ENCODE measurements around the gene PCDHGA1.
A peak's percentile ranks its signal among the peaks of the same experiment; 100 is the strongest.

Gene PCDHGA1

DNA sequence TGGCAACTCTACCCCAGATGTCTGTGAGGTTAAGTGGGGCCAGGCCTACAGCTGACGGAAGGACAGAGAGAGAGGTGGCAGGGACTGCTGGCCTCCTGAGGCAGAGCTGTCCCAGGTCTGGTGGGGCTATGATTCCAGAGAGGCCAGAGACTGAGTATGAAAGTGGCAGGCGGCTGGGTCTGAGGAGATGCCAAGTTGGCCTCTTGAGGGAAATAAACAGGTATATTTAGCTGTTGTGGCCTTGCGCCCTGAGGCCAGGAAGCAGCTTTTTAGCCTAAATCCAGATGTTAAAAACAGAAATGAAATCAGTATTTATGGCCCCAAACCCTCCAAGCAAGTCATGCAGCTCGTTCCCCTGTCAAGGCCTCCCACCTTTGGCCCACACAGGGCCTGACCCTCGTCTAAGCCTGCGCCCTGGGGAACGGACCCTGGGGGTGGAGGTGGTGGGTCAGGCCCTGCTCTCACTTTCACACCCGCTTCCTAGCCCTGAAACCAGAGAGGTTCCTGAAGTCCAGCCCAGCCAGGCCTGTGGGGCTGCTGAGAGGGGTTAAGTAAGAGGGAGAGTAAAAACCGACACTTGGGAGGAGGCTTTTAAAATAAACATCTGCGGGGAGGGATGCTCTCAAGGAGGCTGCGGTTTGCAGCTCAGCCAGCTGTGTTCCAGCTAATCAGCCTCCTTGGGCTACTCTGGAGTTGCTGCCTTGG lies 177.2 kb downstream of the PCDHGA1 start:
- ChIA-PET POLR2A (interaction anchor here (0.6 kb wide), 1 partner anchor 35 kb away, joined by 3 read pairs; no protein-coding TSS in a partner anchor), CTCF (interaction anchor here (0.9 to 13.7 kb wide), 9 partner anchors 9 to 137 kb away, joined by 3 to 178 read pairs (median 4); partner anchors contain the start of genes PCDHGB3 and PCDHGB7)
- Histone ChIP-seq H3K27me3 (replicated peaks in 2 of 5; ENCODE audit: control insufficient read depth in 4 of 5, insufficient read depth in 5 of 5, low read length in 4 of 5) (no peaks in the 10 kb centered on the region), H3K27ac (ENCODE audit: insufficient read depth in 1 of 2, low read depth in 1 of 2, low read length in 2 of 2, poor library complexity in 1 of 2, severe bottlenecking in 2 of 2) (no peak overlapping the region), H3K4me3 (ENCODE audit: control insufficient read depth in 1 of 7, extremely low read depth in 1 of 7, insufficient read depth in 4 of 7, low read depth in 2 of 7, low read length in 6 of 7) (no peak overlapping the region), H3K9me3 (ENCODE audit: control extremely low read depth in 1 of 5, control insufficient read depth in 4 of 5, insufficient read depth in 2 of 5, low read depth in 1 of 5, low read length in 4 of 5) (no peaks in the 10 kb centered on the region), H3K4me1 (ENCODE audit: control extremely low read depth in 1 of 4, control insufficient read depth in 4 of 4, insufficient read depth in 4 of 4, low read length in 3 of 4) (peaks cover 0 to 12% (median 7%) of the 10 kb centered on the region in 4 experiments), H3K36me3 (ENCODE audit: control insufficient read depth in 4 of 4, insufficient read depth in 4 of 4, low read length in 3 of 4) (no peaks in the 10 kb centered on the region)
- DNase-seq, result no peak
- WGBS (ENCODE audit: insufficient coverage), result 80% methylated on average over 10 of the region's 11 CpGs

DNA sequence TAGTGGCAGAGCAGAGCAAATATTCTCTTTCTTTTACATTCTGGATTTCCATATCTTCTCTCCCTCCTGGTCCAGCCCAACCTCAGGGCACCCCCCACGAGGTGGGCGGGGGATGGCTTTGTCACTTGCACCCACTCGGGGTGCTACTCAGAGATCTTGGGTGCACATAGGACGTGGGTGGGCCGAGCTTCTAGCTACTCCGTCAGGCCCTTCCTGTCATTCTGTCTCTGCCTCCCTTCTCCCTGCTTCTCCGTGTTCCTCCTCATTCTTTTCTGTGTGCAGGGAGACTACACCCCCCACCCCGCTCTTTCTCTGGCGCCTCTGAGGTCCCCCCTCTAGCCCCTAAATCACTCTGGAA lies 178.1 kb downstream of the PCDHGA1 start:
- no peak for DNase-seq
- 80% methylated on average over 7 of the region's 9 CpGs for WGBS (ENCODE audit: insufficient coverage)
- Histone ChIP-seq H3K27me3 (replicated peaks in 2 of 5; ENCODE audit: control insufficient read depth in 4 of 5, insufficient read depth in 5 of 5, low read length in 4 of 5) (no peaks in the 10 kb centered on the region), H3K4me1 (ENCODE audit: control extremely low read depth in 1 of 4, control insufficient read depth in 4 of 4, insufficient read depth in 4 of 4, low read length in 3 of 4) (peaks cover 0 to 21% (median 13%) of the 10 kb centered on the region in 4 experiments), H3K27ac (ENCODE audit: insufficient read depth in 1 of 2, low read depth in 1 of 2, low read length in 2 of 2, poor library complexity in 1 of 2, severe bottlenecking in 2 of 2) (no peak overlapping the region), H3K9me3 (ENCODE audit: control extremely low read depth in 1 of 5, control insufficient read depth in 4 of 5, insufficient read depth in 2 of 5, low read depth in 1 of 5, low read length in 4 of 5) (no peaks in the 10 kb centered on the region), H3K4me3 (ENCODE audit: control insufficient read depth in 1 of 7, extremely low read depth in 1 of 7, insufficient read depth in 4 of 7, low read depth in 2 of 7, low read length in 6 of 7) (no peak overlapping the region), H3K36me3 (ENCODE audit: control insufficient read depth in 4 of 4, insufficient read depth in 4 of 4, low read length in 3 of 4) (peaks cover 0 to 5% (median 0%) of the 10 kb centered on the region in 4 experiments)
- CTCF ChIA-PET, result interaction anchor here (0.9 to 13.7 kb wide), 7 partner anchors 8 to 91 kb away, joined by 3 to 178 read pairs (median 4); partner anchors contain the start of gene PCDHGB7
- POLR2A ChIA-PET, result no interaction called here

- H3K4me1 ChIP-seq (ENCODE audit: control extremely low read depth in 1 of 4, control insufficient read depth in 4 of 4, insufficient read depth in 4 of 4, low read length in 3 of 4), result peaks cover 0 to 27% (median 18%) of the 10 kb centered on the region in 4 experiments
- no peak overlapping the region for H3K27ac ChIP-seq (ENCODE audit: insufficient read depth in 1 of 2, low read depth in 1 of 2, low read length in 2 of 2, poor library complexity in 1 of 2, severe bottlenecking in 2 of 2)
- H3K36me3 ChIP-seq (ENCODE audit: control insufficient read depth in 4 of 4, insufficient read depth in 4 of 4, low read length in 3 of 4), result peaks cover 0 to 5% (median 0%) of the 10 kb centered on the region in 4 experiments
- H3K4me3 ChIP-seq (ENCODE audit: control insufficient read depth in 1 of 7, extremely low read depth in 1 of 7, insufficient read depth in 4 of 7, low read depth in 2 of 7, low read length in 6 of 7), result no peak overlapping the region
- DNase-seq, result no peak
- CTCF ChIA-PET, result interaction anchor here (1.0 to 13.7 kb wide), 8 partner anchors 7 to 92 kb away, joined by 3 to 178 read pairs (median 4); partner anchors contain the start of genes PCDHGA11, PCDHGA12 and PCDHGB7
- WGBS (ENCODE audit: insufficient coverage), result 56% methylated on average over 13 of the region's 23 CpGs
- POLR2A ChIA-PET, result interaction anchor here (0.6 kb wide), 1 partner anchor 1879 kb away, joined by 4 read pairs; no protein-coding TSS in a partner anchor
- H3K9me3 ChIP-seq (ENCODE audit: control extremely low read depth in 1 of 5, control insufficient read depth in 4 of 5, insufficient read depth in 2 of 5, low read depth in 1 of 5, low read length in 4 of 5), result no peaks in the 10 kb centered on the region
- H3K27me3 ChIP-seq (replicated peaks in 2 of 5; ENCODE audit: control insufficient read depth in 4 of 5, insufficient read depth in 5 of 5, low read length in 4 of 5), result no peaks in the 10 kb centered on the region
These were observed 178.7 kb downstream of the PCDHGA1 start for GRCh38 chr5:141508798-141509611.

- ChIA-PET POLR2A (no interaction called here), CTCF (interaction anchor here (0.7 to 13.7 kb wide), 7 partner anchors 15 to 189 kb away, joined by 3 to 178 read pairs (median 4); partner anchors contain the start of genes PCDHGA11 and PCDHGA12)
- Histone ChIP-seq H3K9me3 (ENCODE audit: control extremely low read depth in 1 of 5, control insufficient read depth in 4 of 5, insufficient read depth in 2 of 5, low read depth in 1 of 5, low read length in 4 of 5) (no peaks in the 10 kb centered on the region), H3K27ac (ENCODE audit: insufficient read depth in 1 of 2, low read depth in 1 of 2, low read length in 2 of 2, poor library complexity in 1 of 2, severe bottlenecking in 2 of 2) (no peak overlapping the region), H3K27me3 (replicated peaks in 2 of 5; ENCODE audit: control insufficient read depth in 4 of 5, insufficient read depth in 5 of 5, low read length in 4 of 5) (no peaks in the 10 kb centered on the region), H3K4me1 (ENCODE audit: control extremely low read depth in 1 of 4, control insufficient read depth in 4 of 4, insufficient read depth in 4 of 4, low read length in 3 of 4) (peaks cover 9 to 37% (median 29%) of the 10 kb centered on the region in 4 experiments), H3K36me3 (ENCODE audit: control insufficient read depth in 4 of 4, insufficient read depth in 4 of 4, low read length in 3 of 4) (peaks cover 0 to 15% (median 2%) of the 10 kb centered on the region in 4 experiments), H3K4me3 (ENCODE audit: control insufficient read depth in 1 of 7, extremely low read depth in 1 of 7, insufficient read depth in 4 of 7, low read depth in 2 of 7, low read length in 6 of 7) (no peak overlapping the region)
- DNase-seq, result no peak
- 100% methylated on average over 1 of the region's 9 CpGs for WGBS (ENCODE audit: insufficient coverage)
These were observed 179.8 kb downstream of the PCDHGA1 start for GRCh38 chr5:141510160-141510559.

GRCh38 chr5:141510850-141511601 lies 180.7 kb downstream of the PCDHGA1 start:
- Histone ChIP-seq H3K27ac (ENCODE audit: insufficient read depth in 1 of 2, low read depth in 1 of 2, low read length in 2 of 2, poor library complexity in 1 of 2, severe bottlenecking in 2 of 2) (no peak overlapping the region), H3K4me3 (ENCODE audit: control insufficient read depth in 1 of 7, extremely low read depth in 1 of 7, insufficient read depth in 4 of 7, low read depth in 2 of 7, low read length in 6 of 7) (no peak overlapping the region), H3K4me1 (ENCODE audit: control extremely low read depth in 1 of 4, control insufficient read depth in 4 of 4, insufficient read depth in 4 of 4, low read length in 3 of 4) (peaks cover 13 to 46% (median 37%) of the 10 kb centered on the region in 4 experiments), H3K9me3 (ENCODE audit: control extremely low read depth in 1 of 5, control insufficient read depth in 4 of 5, insufficient read depth in 2 of 5, low read depth in 1 of 5, low read length in 4 of 5) (no peaks in the 10 kb centered on the region), H3K27me3 (replicated peaks in 2 of 5; ENCODE audit: control insufficient read depth in 4 of 5, insufficient read depth in 5 of 5, low read length in 4 of 5) (no peaks in the 10 kb centered on the region), H3K36me3 (ENCODE audit: control insufficient read depth in 4 of 4, insufficient read depth in 4 of 4, low read length in 3 of 4) (peaks cover 0 to 24% (median 3%) of the 10 kb centered on the region in 4 experiments)
- DNase-seq, result no peak
- 99% methylated on average over 11 of the region's 14 CpGs for WGBS (ENCODE audit: insufficient coverage)
- ChIA-PET CTCF (interaction anchor here (0.8 to 13.7 kb wide), 7 partner anchors 14 to 122 kb away, joined by 3 to 178 read pairs (median 4); partner anchors contain the start of genes PCDHGA10, PCDHGA11 and PCDHGA12), POLR2A (no interaction called here)

- Histone ChIP-seq H3K4me3 (ENCODE audit: control insufficient read depth in 1 of 7, extremely low read depth in 1 of 7, insufficient read depth in 4 of 7, low read depth in 2 of 7, low read length in 6 of 7) (peak overlapping the region in 2 of 7 experiments; percentile 74 to 93), H3K36me3 (ENCODE audit: control insufficient read depth in 4 of 4, insufficient read depth in 4 of 4, low read length in 3 of 4) (peaks cover 0 to 32% (median 9%) of the 10 kb centered on the region in 4 experiments), H3K27ac (ENCODE audit: insufficient read depth in 1 of 2, low read depth in 1 of 2, low read length in 2 of 2, poor library complexity in 1 of 2, severe bottlenecking in 2 of 2) (no peak overlapping the region), H3K27me3 (replicated peaks in 2 of 5; ENCODE audit: control insufficient read depth in 4 of 5, insufficient read depth in 5 of 5, low read length in 4 of 5) (no peaks in the 10 kb centered on the region), H3K9me3 (ENCODE audit: control extremely low read depth in 1 of 5, control insufficient read depth in 4 of 5, insufficient read depth in 2 of 5, low read depth in 1 of 5, low read length in 4 of 5) (no peaks in the 10 kb centered on the region), H3K4me1 (ENCODE audit: control extremely low read depth in 1 of 4, control insufficient read depth in 4 of 4, insufficient read depth in 4 of 4, low read length in 3 of 4) (peaks cover 15 to 47% (median 44%) of the 10 kb centered on the region in 4 experiments)
- WGBS (ENCODE audit: insufficient coverage), result 83% methylated on average over 3 of the region's 4 CpGs
- no peak for DNase-seq
- ChIA-PET POLR2A (no interaction called here), CTCF (interaction anchor here (0.8 to 13.7 kb wide), 15 partner anchors 11 to 94 kb away, joined by 3 to 178 read pairs (median 5); partner anchors contain the start of genes PCDHGA11, PCDHGA12, PCDHGB7 and PCDHGC3)
These were observed 181.5 kb downstream of the PCDHGA1 start for GRCh38 chr5:141511771-141512325.

Measured in common myeloid progenitor, CD34-positive (primary cell).